Measurements from ENCODE around the gene KMT2C.

The KMT2C gene

GRCh38 chr7:152467225-152467624 lies 31.4 kb upstream of the KMT2C start:
- H3K9me3 ChIP-seq (ENCODE audit: insufficient read depth, low read depth, low read length), result no peaks in the 10 kb centered on the region; the same call in 1 of the 2 replicates
- H3K9ac ChIP-seq (ENCODE audit: low read depth, low read length, poor library complexity, severe bottlenecking), result no peak overlapping the region
- peaks cover 3% of the 10 kb centered on the region for H4K20me1 ChIP-seq (ENCODE audit: insufficient read depth, low read length, poor library complexity, severe bottlenecking)
- no peaks in the 10 kb centered on the region for H3F3A ChIP-seq (ENCODE audit: low read depth)
- no peaks in the 10 kb centered on the region for H3K9me2 ChIP-seq (replicated peaks; ENCODE audit: low read depth, low read length)
- no peak overlapping the region for H3K4me2 ChIP-seq (ENCODE audit: low read depth, low read length, poor library complexity, severe bottlenecking)
- TF ChIP-seq, protein P1, sequence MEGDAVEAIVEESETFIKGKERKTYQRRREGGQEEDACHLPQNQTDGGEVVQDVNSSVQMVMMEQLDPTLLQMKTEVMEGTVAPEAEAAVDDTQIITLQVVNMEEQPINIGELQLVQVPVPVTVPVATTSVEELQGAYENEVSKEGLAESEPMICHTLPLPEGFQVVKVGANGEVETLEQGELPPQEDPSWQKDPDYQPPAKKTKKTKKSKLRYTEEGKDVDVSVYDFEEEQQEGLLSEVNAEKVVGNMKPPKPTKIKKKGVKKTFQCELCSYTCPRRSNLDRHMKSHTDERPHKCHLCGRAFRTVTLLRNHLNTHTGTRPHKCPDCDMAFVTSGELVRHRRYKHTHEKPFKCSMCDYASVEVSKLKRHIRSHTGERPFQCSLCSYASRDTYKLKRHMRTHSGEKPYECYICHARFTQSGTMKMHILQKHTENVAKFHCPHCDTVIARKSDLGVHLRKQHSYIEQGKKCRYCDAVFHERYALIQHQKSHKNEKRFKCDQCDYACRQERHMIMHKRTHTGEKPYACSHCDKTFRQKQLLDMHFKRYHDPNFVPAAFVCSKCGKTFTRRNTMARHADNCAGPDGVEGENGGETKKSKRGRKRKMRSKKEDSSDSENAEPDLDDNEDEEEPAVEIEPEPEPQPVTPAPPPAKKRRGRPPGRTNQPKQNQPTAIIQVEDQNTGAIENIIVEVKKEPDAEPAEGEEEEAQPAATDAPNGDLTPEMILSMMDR (conservative IDR thresholded peaks at IDR 0.05; ENCODE audit: low read length), result no peak
- no peak for TF ChIP-seq EZH2phosphoT487 (IDR thresholded peaks at IDR 0.05; ENCODE audit: borderline replicate concordance)
- no peaks in the 10 kb centered on the region for H3K36me3 ChIP-seq (ENCODE audit: insufficient read depth, low read length)
- H3K27me3 ChIP-seq (ENCODE audit: insufficient read depth, low read length, poor library complexity, severe bottlenecking), result no peaks in the 10 kb centered on the region
- no peak overlapping the region for H2AFZ ChIP-seq (ENCODE audit: low read length)
- H3K4me1 ChIP-seq (ENCODE audit: insufficient read depth, low read length, poor library complexity, severe bottlenecking), result peaks cover 11% of the 10 kb centered on the region
- peaks cover 8% of the 10 kb centered on the region for H3K79me2 ChIP-seq (ENCODE audit: insufficient read depth, low read length)
- H3K4me3 ChIP-seq (ENCODE audit: low read length, poor library complexity, severe bottlenecking), result no peak overlapping the region

GRCh38 chr7:152465119-152465387 lies 29.2 kb upstream of the KMT2C start:
- Histone ChIP-seq H3K79me2 (ENCODE audit: insufficient read depth, low read length) (peaks cover 8% of the 10 kb centered on the region), H3K36me3 (ENCODE audit: insufficient read depth, low read length) (no peaks in the 10 kb centered on the region), H3K9me3 (ENCODE audit: insufficient read depth, low read depth, low read length) (no peaks in the 10 kb centered on the region), H3K9me2 (replicated peaks; ENCODE audit: low read depth, low read length) (no peaks in the 10 kb centered on the region), H3K9ac (ENCODE audit: low read depth, low read length, poor library complexity, severe bottlenecking) (peak overlapping the region; percentile 96), H3K4me1 (ENCODE audit: insufficient read depth, low read length, poor library complexity, severe bottlenecking) (peaks cover 11% of the 10 kb centered on the region), H2AFZ (ENCODE audit: low read length) (peak overlapping the region; percentile 99), H3K27me3 (ENCODE audit: insufficient read depth, low read length, poor library complexity, severe bottlenecking) (no peaks in the 10 kb centered on the region), H3K4me2 (ENCODE audit: low read depth, low read length, poor library complexity, severe bottlenecking) (peak overlapping the region; percentile 95), H3F3A (ENCODE audit: low read depth) (no peaks in the 10 kb centered on the region), H4K20me1 (ENCODE audit: insufficient read depth, low read length, poor library complexity, severe bottlenecking) (peaks cover 3% of the 10 kb centered on the region), H3K4me3 (ENCODE audit: low read length, poor library complexity, severe bottlenecking) (peak overlapping the region; percentile 94)
- no peak for TF ChIP-seq EZH2phosphoT487 (IDR thresholded peaks at IDR 0.05; ENCODE audit: borderline replicate concordance)
- TF ChIP-seq, protein P1 (conservative IDR thresholded peaks at IDR 0.05; ENCODE audit: low read length), result no peak

- Histone ChIP-seq H3K79me2 (ENCODE audit: insufficient read depth, low read length) (peaks cover 8% of the 10 kb centered on the region), H3K9me3 (ENCODE audit: insufficient read depth, low read depth, low read length) (no peaks in the 10 kb centered on the region), H3K36me3 (ENCODE audit: insufficient read depth, low read length) (no peaks in the 10 kb centered on the region), H3K4me2 (ENCODE audit: low read depth, low read length, poor library complexity, severe bottlenecking) (peak overlapping the region; percentile 95), H4K20me1 (ENCODE audit: insufficient read depth, low read length, poor library complexity, severe bottlenecking) (peaks cover 3% of the 10 kb centered on the region), H3F3A (ENCODE audit: low read depth) (no peaks in the 10 kb centered on the region), H3K4me3 (ENCODE audit: low read length, poor library complexity, severe bottlenecking) (peak overlapping the region; percentile 94), H3K27me3 (ENCODE audit: insufficient read depth, low read length, poor library complexity, severe bottlenecking) (no peaks in the 10 kb centered on the region), H2AFZ (ENCODE audit: low read length) (peak overlapping the region; percentile 99), H3K9me2 (replicated peaks; ENCODE audit: low read depth, low read length) (no peaks in the 10 kb centered on the region), H3K4me1 (ENCODE audit: insufficient read depth, low read length, poor library complexity, severe bottlenecking) (peaks cover 11% of the 10 kb centered on the region), H3K9ac (ENCODE audit: low read depth, low read length, poor library complexity, severe bottlenecking) (peak overlapping the region; percentile 96)
- TF ChIP-seq, protein P1 (conservative IDR thresholded peaks at IDR 0.05; ENCODE audit: low read length), result no peak
- no peak for TF ChIP-seq EZH2phosphoT487 (IDR thresholded peaks at IDR 0.05; ENCODE audit: borderline replicate concordance)
Measured at GRCh38 chr7:152464312-152465118, 28.7 kb upstream of the KMT2C start.

All from Loucy (cell line).